Measurements from ENCODE around the gene MGAM2.

DNA sequence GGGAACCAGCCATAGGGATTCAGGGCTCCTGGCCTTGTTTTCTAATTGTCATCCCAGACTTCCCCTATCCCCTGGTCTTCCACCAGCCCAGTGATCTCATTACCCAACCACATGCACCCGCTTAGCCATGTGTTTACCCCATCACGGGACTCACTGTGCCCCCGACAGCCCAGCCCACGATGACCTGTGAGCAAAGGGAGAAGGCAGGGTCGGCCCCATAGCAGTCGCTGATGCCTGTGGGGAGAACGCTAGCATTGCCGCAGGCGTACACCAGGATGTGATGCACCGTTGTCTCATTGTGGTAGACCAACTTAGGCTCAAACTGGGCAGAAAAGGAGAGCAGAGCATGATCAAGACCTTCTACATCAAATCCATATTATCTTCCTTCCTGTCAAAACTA lies 132.3 kb downstream of the MGAM2 start:
- TF ChIP-seq, protein P1, sequence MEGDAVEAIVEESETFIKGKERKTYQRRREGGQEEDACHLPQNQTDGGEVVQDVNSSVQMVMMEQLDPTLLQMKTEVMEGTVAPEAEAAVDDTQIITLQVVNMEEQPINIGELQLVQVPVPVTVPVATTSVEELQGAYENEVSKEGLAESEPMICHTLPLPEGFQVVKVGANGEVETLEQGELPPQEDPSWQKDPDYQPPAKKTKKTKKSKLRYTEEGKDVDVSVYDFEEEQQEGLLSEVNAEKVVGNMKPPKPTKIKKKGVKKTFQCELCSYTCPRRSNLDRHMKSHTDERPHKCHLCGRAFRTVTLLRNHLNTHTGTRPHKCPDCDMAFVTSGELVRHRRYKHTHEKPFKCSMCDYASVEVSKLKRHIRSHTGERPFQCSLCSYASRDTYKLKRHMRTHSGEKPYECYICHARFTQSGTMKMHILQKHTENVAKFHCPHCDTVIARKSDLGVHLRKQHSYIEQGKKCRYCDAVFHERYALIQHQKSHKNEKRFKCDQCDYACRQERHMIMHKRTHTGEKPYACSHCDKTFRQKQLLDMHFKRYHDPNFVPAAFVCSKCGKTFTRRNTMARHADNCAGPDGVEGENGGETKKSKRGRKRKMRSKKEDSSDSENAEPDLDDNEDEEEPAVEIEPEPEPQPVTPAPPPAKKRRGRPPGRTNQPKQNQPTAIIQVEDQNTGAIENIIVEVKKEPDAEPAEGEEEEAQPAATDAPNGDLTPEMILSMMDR (IDR thresholded peaks at IDR 0.05; ENCODE audit: insufficient read depth, low read length) = no peak
- no peak for TF ChIP-seq POLR2AphosphoS5 (IDR thresholded peaks at IDR 0.05; ENCODE audit: low read depth)
- TF ChIP-seq SPI1 (IDR thresholded peaks at IDR 0.05; ENCODE audit: borderline replicate concordance, low read depth) = no peak
- TF ChIP-seq, protein P2, sequence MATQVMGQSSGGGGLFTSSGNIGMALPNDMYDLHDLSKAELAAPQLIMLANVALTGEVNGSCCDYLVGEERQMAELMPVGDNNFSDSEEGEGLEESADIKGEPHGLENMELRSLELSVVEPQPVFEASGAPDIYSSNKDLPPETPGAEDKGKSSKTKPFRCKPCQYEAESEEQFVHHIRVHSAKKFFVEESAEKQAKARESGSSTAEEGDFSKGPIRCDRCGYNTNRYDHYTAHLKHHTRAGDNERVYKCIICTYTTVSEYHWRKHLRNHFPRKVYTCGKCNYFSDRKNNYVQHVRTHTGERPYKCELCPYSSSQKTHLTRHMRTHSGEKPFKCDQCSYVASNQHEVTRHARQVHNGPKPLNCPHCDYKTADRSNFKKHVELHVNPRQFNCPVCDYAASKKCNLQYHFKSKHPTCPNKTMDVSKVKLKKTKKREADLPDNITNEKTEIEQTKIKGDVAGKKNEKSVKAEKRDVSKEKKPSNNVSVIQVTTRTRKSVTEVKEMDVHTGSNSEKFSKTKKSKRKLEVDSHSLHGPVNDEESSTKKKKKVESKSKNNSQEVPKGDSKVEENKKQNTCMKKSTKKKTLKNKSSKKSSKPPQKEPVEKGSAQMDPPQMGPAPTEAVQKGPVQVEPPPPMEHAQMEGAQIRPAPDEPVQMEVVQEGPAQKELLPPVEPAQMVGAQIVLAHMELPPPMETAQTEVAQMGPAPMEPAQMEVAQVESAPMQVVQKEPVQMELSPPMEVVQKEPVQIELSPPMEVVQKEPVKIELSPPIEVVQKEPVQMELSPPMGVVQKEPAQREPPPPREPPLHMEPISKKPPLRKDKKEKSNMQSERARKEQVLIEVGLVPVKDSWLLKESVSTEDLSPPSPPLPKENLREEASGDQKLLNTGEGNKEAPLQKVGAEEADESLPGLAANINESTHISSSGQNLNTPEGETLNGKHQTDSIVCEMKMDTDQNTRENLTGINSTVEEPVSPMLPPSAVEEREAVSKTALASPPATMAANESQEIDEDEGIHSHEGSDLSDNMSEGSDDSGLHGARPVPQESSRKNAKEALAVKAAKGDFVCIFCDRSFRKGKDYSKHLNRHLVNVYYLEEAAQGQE (IDR thresholded peaks at IDR 0.05; ENCODE audit: insufficient replicate concordance, low read depth) = no peak
- TF ChIP-seq GABPA (IDR thresholded peaks at IDR 0.05; ENCODE audit: low read depth) = no peak

Data from HL-60 (cell line).